ENCODE results near the gene CDC42BPG.

Gene CDC42BPG

GRCh38 chr11:64887234-64887756 lies 42.8 kb upstream of the CDC42BPG start:
- Histone ChIP-seq H3K9ac (ENCODE audit: low read depth, low read length) (no peak overlapping the region), H3K36me3 (ENCODE audit: insufficient read depth, low read depth, low read length) (no peaks in the 10 kb centered on the region), H3K4me1 (ENCODE audit: insufficient read depth, low read length) (peaks cover 3% of the 10 kb centered on the region; the same call in 1 of the 2 replicates), H3K9me3 (ENCODE audit: insufficient read depth, low read depth, low read length) (no peaks in the 10 kb centered on the region), H3K4me3 (ENCODE audit: low read length) (no peak overlapping the region), H3K27me3 (ENCODE audit: insufficient read depth, low read length) (no peaks in the 10 kb centered on the region), H3K27ac (ENCODE audit: low read length) (no peak overlapping the region)

- Histone ChIP-seq H3K9me3 (ENCODE audit: insufficient read depth, low read depth, low read length) (no peaks in the 10 kb centered on the region), H3K9ac (ENCODE audit: low read depth, low read length) (no peak overlapping the region), H3K4me3 (ENCODE audit: low read length) (no peak overlapping the region), H3K36me3 (ENCODE audit: insufficient read depth, low read depth, low read length) (no peaks in the 10 kb centered on the region), H3K27me3 (ENCODE audit: insufficient read depth, low read length) (no peaks in the 10 kb centered on the region), H3K27ac (ENCODE audit: low read length) (no peak overlapping the region), H3K4me1 (ENCODE audit: insufficient read depth, low read length) (peaks cover 3% of the 10 kb centered on the region; the same call in 1 of the 2 replicates)
These were observed 41.2 kb upstream of the CDC42BPG start for GRCh38 chr11:64885367-64886286.

DNA sequence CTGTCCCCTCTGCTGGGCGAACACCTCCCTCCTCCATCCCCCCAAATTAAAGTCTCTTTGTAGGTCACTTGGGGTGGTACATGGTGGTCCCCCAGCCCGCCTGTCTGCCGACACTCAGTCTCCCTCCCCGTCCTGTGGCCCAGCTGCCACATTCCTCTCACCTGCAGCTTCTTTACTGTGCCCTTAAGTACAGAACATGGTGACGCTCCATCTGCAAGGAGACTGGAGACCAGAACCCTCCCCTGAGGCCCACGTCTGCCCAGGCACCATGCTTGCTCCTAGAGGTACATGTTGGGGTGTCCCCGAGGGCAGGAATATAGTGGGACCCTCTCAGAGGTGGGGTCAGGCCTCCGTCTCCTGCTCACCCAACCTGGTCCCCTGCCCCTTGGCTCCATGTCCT lies 39.6 kb upstream of the CDC42BPG start:
- H3K27me3 ChIP-seq (ENCODE audit: insufficient read depth, low read length) = no peaks in the 10 kb centered on the region
- no peak overlapping the region for H3K27ac ChIP-seq (ENCODE audit: low read length)
- H3K4me1 ChIP-seq (ENCODE audit: insufficient read depth, low read length) = peaks cover 3% of the 10 kb centered on the region; the same call in 1 of the 2 replicates
- H3K9me3 ChIP-seq (ENCODE audit: insufficient read depth, low read depth, low read length) = no peaks in the 10 kb centered on the region
- H3K9ac ChIP-seq (ENCODE audit: low read depth, low read length) = no peak overlapping the region
- no peaks in the 10 kb centered on the region for H3K36me3 ChIP-seq (ENCODE audit: insufficient read depth, low read depth, low read length)
- no peak overlapping the region for H3K4me3 ChIP-seq (ENCODE audit: low read length)

- H3K27me3 ChIP-seq (ENCODE audit: insufficient read depth, low read length) = no peaks in the 10 kb centered on the region
- H3K27ac ChIP-seq (ENCODE audit: low read length) = no peak overlapping the region
- H3K36me3 ChIP-seq (ENCODE audit: insufficient read depth, low read depth, low read length) = no peaks in the 10 kb centered on the region
- no peaks in the 10 kb centered on the region for H3K9me3 ChIP-seq (ENCODE audit: insufficient read depth, low read depth, low read length)
- no peak overlapping the region for H3K4me3 ChIP-seq (ENCODE audit: low read length)
- H3K9ac ChIP-seq (ENCODE audit: low read depth, low read length) = no peak overlapping the region
- peaks cover 3% of the 10 kb centered on the region; the same call in 1 of the 2 replicates for H3K4me1 ChIP-seq (ENCODE audit: insufficient read depth, low read length)
These were observed 39.1 kb upstream of the CDC42BPG start for GRCh38 chr11:64883575-64883974.

DNA sequence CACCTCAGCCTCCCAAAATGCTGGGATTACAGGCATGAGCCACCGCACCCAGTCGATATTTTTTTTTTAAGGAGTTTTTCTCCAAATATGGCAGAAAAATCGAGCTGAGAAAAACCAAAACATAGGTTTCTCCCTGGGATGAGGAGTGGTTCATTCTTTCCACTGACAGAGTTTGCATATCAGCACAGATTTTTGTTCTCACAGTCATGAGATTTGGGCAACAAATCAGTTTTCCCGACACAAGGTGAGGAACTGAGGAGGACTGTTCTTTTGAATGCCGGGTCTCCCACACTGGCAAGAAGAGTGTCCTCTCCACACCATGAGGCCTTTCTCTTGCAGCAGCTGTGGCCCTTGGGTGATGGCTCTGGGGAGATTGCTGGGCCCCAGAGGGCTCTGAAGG lies 37.8 kb upstream of the CDC42BPG start:
- Histone ChIP-seq H3K36me3 (ENCODE audit: insufficient read depth, low read depth, low read length) (no peaks in the 10 kb centered on the region), H3K9me3 (ENCODE audit: insufficient read depth, low read depth, low read length) (no peaks in the 10 kb centered on the region), H3K4me3 (ENCODE audit: low read length) (no peak overlapping the region), H3K9ac (ENCODE audit: low read depth, low read length) (no peak overlapping the region), H3K27ac (ENCODE audit: low read length) (no peak overlapping the region), H3K4me1 (ENCODE audit: insufficient read depth, low read length) (peaks cover 4% of the 10 kb centered on the region), H3K27me3 (ENCODE audit: insufficient read depth, low read length) (peaks cover 7% of the 10 kb centered on the region)

DNA sequence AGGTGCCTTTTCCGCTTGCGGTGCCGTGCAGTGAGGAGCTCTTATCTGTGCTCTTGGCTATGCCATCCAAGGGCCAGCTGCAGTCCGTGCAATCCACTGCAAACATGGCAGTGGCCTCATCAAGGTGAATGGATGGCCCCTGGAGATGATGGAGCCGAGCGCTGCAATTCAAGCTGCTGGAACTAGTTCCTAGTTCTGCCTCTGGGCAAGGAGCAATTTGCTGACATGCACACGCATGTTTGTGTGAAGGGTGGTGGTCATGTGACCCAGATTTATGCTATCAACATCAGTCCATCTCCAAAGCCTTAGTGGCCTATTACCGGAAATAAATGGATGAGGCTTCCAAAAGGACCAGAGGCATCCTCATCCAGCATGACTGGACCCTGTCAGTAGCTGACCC lies 37.0 kb upstream of the CDC42BPG start:
- H3K4me3 ChIP-seq (ENCODE audit: low read length) = no peak overlapping the region
- H3K4me1 ChIP-seq (ENCODE audit: insufficient read depth, low read length) = peaks cover 7% of the 10 kb centered on the region
- no peak overlapping the region for H3K27ac ChIP-seq (ENCODE audit: low read length)
- no peaks in the 10 kb centered on the region for H3K36me3 ChIP-seq (ENCODE audit: insufficient read depth, low read depth, low read length)
- H3K9me3 ChIP-seq (ENCODE audit: insufficient read depth, low read depth, low read length) = no peaks in the 10 kb centered on the region
- H3K9ac ChIP-seq (ENCODE audit: low read depth, low read length) = no peak overlapping the region
- H3K27me3 ChIP-seq (ENCODE audit: insufficient read depth, low read length) = peaks cover 11% of the 10 kb centered on the region

DNA sequence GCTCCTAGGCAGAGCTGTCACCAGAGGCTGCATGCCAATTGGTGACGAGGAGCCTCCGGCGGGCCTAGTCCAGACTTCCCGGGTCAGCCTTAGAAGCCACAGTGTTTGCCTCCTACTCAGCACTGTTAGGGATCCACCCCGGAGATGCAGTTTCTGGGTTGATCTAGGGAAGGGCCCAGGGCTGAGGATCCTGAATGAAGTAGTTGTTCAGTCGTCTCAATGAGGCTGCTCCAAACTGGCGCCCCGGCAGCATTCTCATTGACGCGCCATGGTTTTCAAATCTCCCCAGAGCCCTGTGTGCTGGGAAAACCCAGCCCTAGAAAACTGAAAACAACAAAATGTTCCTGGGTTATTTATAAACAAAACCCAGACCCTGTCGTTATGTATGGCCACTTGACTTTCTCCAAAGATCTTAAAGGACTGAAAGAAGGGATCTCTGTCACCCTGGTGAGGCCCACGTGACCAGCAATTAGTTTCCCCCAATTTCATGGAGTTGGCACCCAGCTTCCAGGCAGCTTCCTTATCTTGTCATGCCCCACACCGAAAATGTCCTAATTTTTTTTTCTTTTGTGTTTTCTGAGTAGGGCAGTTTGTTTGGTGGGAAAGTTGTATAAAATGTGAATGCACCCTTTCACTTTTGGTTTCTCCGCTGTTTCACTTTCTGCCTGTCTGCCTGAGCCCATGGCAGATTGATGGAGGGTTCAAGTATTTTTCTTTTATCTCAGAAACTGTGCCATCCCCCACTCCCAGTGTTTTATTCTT lies 36.0 kb upstream of the CDC42BPG start:
- H3K27me3 ChIP-seq (ENCODE audit: insufficient read depth, low read length) = peaks cover 11% of the 10 kb centered on the region
- peaks cover 7% of the 10 kb centered on the region for H3K4me1 ChIP-seq (ENCODE audit: insufficient read depth, low read length)
- H3K9me3 ChIP-seq (ENCODE audit: insufficient read depth, low read depth, low read length) = no peaks in the 10 kb centered on the region; the same call in 1 of the 2 replicates
- no peaks in the 10 kb centered on the region for H3K36me3 ChIP-seq (ENCODE audit: insufficient read depth, low read depth, low read length)
- H3K27ac ChIP-seq (ENCODE audit: low read length) = no peak overlapping the region
- H3K9ac ChIP-seq (ENCODE audit: low read depth, low read length) = no peak overlapping the region
- H3K4me3 ChIP-seq (ENCODE audit: low read length) = no peak overlapping the region

DNA sequence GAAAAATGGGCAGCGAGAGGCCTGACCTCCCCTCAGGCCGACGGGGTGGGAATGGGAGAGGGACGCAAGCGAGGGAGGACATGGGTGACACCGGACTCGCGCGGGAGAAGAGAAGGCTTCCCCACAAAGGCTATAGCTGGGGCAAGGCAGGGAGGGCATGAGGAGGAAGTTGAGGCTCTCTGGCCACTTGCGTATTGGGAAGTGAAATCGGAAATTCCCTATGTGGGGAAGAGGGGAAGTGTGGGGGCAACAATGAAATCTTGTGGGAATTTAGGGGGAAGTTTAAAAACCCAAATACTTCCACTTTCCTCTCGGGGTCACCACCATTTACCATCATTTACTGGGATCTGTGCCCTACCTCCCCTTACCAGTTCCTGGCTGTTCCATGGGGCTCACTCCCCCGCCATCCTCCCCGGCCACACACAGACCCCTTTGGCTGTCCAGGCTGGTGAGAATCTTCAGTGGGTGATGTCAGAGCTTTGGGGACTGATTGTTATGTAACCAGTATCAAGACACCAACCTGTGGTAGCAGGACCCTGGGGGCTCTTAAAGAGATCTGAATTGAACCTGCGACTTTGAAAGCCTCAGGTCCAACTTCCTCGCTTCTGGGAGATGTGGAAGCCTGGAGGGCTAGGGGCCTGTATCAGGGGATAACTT lies 34.9 kb upstream of the CDC42BPG start:
- Histone ChIP-seq H3K4me3 (ENCODE audit: low read length) (peak overlapping the region; percentile 88), H3K36me3 (ENCODE audit: insufficient read depth, low read depth, low read length) (peaks cover 1% of the 10 kb centered on the region; the same call in 1 of the 2 replicates), H3K9me3 (ENCODE audit: insufficient read depth, low read depth, low read length) (no peaks in the 10 kb centered on the region; the same call in 1 of the 2 replicates), H3K9ac (ENCODE audit: low read depth, low read length) (peak overlapping the region; percentile 94), H3K4me1 (ENCODE audit: insufficient read depth, low read length) (peaks cover 7% of the 10 kb centered on the region), H3K27ac (ENCODE audit: low read length) (peak overlapping the region; percentile 53), H3K27me3 (ENCODE audit: insufficient read depth, low read length) (peaks cover 11% of the 10 kb centered on the region)

DNA sequence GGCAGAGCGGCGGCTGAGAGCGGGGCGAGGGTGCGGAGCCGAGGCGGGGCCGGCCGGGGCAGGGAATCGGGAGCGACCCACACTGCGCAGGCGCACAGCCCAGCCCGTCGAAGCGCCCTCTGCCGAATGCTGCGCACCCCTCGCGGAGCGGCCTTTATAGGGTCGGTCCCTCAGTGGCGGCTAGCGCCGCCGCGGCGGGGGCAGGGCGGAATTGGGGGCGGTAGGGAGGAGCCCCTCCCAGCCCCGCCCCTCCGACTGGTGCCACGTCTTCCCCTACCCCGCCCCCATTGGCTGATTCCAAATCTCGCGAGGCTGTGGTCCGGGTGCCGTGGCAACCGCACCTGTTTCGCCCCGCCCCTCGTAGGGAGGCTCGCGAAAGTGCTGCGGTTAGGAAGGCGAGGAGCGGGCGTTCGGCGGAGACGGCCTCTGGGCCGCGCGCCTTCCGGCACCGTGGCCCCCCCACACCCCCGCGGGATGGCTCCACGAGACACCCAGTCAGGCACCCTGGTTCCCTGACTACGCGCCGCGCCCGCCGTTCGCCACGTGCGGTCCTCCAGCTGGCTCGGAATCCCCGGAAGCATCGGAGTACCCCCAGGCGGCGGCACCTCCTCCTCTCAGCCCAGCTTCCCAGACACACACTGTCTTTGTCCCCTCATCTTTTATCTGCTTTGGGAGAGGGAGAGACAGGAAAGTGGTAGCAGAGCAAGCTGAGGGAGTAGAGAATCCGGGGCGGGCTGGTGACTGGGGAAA lies 34.2 kb upstream of the CDC42BPG start, which contains the start of gene EHD1:
TSS of gene EHD1 (minus strand) at position 128 of the 750 bp plus-strand sequence. CDS start 157 bp downstream, outside the sequence.
- Histone ChIP-seq H3K4me3 (ENCODE audit: low read length) (peak within 1 kb of the TSS; percentile 93), H3K9ac (ENCODE audit: low read depth, low read length) (peak within 1 kb of the TSS; percentile 94), H3K27me3 (ENCODE audit: insufficient read depth, low read length) (peaks cover 11% of the 10 kb centered on the region), H3K27ac (ENCODE audit: low read length) (peak within 1 kb of the TSS; percentile 53), H3K4me1 (ENCODE audit: insufficient read depth, low read length) (peaks cover 7% of the 10 kb centered on the region), H3K36me3 (ENCODE audit: insufficient read depth, low read depth, low read length) (peaks cover 4% of the 10 kb centered on the region; the same call in 1 of the 2 replicates), H3K9me3 (ENCODE audit: insufficient read depth, low read depth, low read length) (no peaks in the 10 kb centered on the region; the same call in 1 of the 2 replicates)

GRCh38 chr11:64878223-64878493 lies 33.7 kb upstream of the CDC42BPG start:
- Histone ChIP-seq H3K4me3 (ENCODE audit: low read length) (peak overlapping the region; percentile 93), H3K9ac (ENCODE audit: low read depth, low read length) (peak overlapping the region; percentile 73; the same call in 1 of the 2 replicates), H3K9me3 (ENCODE audit: insufficient read depth, low read depth, low read length) (no peaks in the 10 kb centered on the region; the same call in 1 of the 2 replicates), H3K36me3 (ENCODE audit: insufficient read depth, low read depth, low read length) (peaks cover 8% of the 10 kb centered on the region), H3K4me1 (ENCODE audit: insufficient read depth, low read length) (peaks cover 7% of the 10 kb centered on the region), H3K27me3 (ENCODE audit: insufficient read depth, low read length) (peaks cover 11% of the 10 kb centered on the region), H3K27ac (ENCODE audit: low read length) (no peak overlapping the region)

Measured in iPS-20b (cell line).